Loucy (cell line): Measurements from ENCODE around the gene MAST4.

ENCODE experiments used
- CTCF ChIP-seq: fragments of 200-600 bp; sonication (generic); conservative IDR thresholded peaks from 2 replicates; pipeline ENCODE4 v1.5.1; 2014; ENCODE audit warnings: mild to moderate bottlenecking, antibody characterized with exemption, low read length
- EZH2phosphoT487 ChIP-seq: fragments of 200-600 bp; IDR thresholded peaks from 2 replicates; pipeline ENCODE4 v1.6.1; 2018; ENCODE audit warnings: antibody characterized with exemption, mild to moderate bottlenecking, moderate library complexity, borderline replicate concordance

- TF ChIP-seq CTCF, result no peak
- no peak for TF ChIP-seq EZH2phosphoT487
Observed at GRCh38 chr5:66969963-66970362, 373.8 kb downstream of the MAST4 start.
